GM12892 (cell line): ENCODE results near the gene MCEE.

Experiments
- POLR2A ChIP-seq: IDR thresholded peaks from 2 replicates; pipeline ENCODE4 v1.6.1; 2011; ENCODE audit warnings: low read depth, low read length, control low read depth
- POLR2AphosphoS5 ChIP-seq: IDR thresholded peaks from 2 replicates; pipeline ENCODE4 v1.6.1; 2011; ENCODE audit warnings: low read depth, low read length, control low read depth
- TAF1 ChIP-seq: IDR thresholded peaks from 2 replicates; pipeline ENCODE4 v1.6.1; 2011; ENCODE audit warnings: low read depth, mild to moderate bottlenecking, control low read depth, low read length, borderline replicate concordance

- peak; percentile 58 for TF ChIP-seq POLR2A
- 0 out of 2 replicates have a peak, but pooled peaks have one; percentile 24 for TF ChIP-seq TAF1
- TF ChIP-seq POLR2AphosphoS5 = peak; percentile 41; the same call in 1 of the 2 replicates
Measured at GRCh38 chr2:71071681-71072398, 58.2 kb downstream of the MCEE start.
